Activated naive CD8-positive, alpha-beta T cell treated with anti-CD3 and anti-CD28 coated beads for 36 hours (primary cell): ENCODE data around the gene CTR9. TPM values are rescaled to one million over a fixed set of nuclear protein-coding genes. Genes with fewer than 3 reads are reported as not detected.

Source experiments
- DNase-seq: peaks from one replicate; pipeline ENCODE4 v3.0.0; 2021
- H3K27ac Mint-ChIP-seq: one replicate; pipeline ENCODE4 v1.8.0; 2022; ENCODE audit warnings: mild to moderate bottlenecking, moderate library complexity, mixed read lengths
- H3K27me3 Mint-ChIP-seq: one replicate; pipeline ENCODE4 v1.8.0; 2022; ENCODE audit warnings: mild to moderate bottlenecking, mixed read lengths
- H3K36me3 Mint-ChIP-seq: one replicate; pipeline ENCODE4 v1.8.0; 2021; ENCODE audit warnings: mild to moderate bottlenecking, mixed read lengths
- H3K4me1 Mint-ChIP-seq: one replicate; pipeline ENCODE4 v1.8.0; 2021; ENCODE audit warnings: mixed read lengths
- H3K4me3 Mint-ChIP-seq: one replicate; pipeline ENCODE4 v1.8.0; 2022; ENCODE audit warnings: mild to moderate bottlenecking, moderate library complexity, mixed read lengths
- H3K9me3 Mint-ChIP-seq: one replicate; pipeline ENCODE4 v1.8.0; 2022; ENCODE audit warnings: mixed read lengths
- total RNA-seq, 2 experiments: library from RNA; stranded (reverse); gene quantifications; one replicate each; pipeline ENCODE4 v1.2.3, GENCODE V29; 2021

Gene CTR9
- total RNA-seq, 2 experiments from 2014 or later: 50.6 TPM

- Mint-ChIP-seq H3K27me3 (peaks cover 33% of the 10 kb centered on the region), H3K9me3 (peaks cover 10% of the 10 kb centered on the region), H3K27ac (no peak overlapping the region), H3K36me3 (no peaks in the 10 kb centered on the region), H3K4me3 (no peak overlapping the region), H3K4me1 (peaks cover 28% of the 10 kb centered on the region)
- DNase-seq: no peak
Observed at GRCh38 chr11:10728789-10729472, 22.1 kb upstream of the CTR9 start.

- no peaks in the 10 kb centered on the region for H3K36me3 Mint-ChIP-seq
- DNase-seq: no peak
- H3K4me1 Mint-ChIP-seq: peaks cover 20% of the 10 kb centered on the region
- peaks cover 10% of the 10 kb centered on the region for H3K9me3 Mint-ChIP-seq
- H3K27me3 Mint-ChIP-seq: peaks cover 29% of the 10 kb centered on the region
- no peak overlapping the region for H3K27ac Mint-ChIP-seq
- H3K4me3 Mint-ChIP-seq: no peak overlapping the region
Observed at GRCh38 chr11:10730151-10730550, 20.9 kb upstream of the CTR9 start.

DNA sequence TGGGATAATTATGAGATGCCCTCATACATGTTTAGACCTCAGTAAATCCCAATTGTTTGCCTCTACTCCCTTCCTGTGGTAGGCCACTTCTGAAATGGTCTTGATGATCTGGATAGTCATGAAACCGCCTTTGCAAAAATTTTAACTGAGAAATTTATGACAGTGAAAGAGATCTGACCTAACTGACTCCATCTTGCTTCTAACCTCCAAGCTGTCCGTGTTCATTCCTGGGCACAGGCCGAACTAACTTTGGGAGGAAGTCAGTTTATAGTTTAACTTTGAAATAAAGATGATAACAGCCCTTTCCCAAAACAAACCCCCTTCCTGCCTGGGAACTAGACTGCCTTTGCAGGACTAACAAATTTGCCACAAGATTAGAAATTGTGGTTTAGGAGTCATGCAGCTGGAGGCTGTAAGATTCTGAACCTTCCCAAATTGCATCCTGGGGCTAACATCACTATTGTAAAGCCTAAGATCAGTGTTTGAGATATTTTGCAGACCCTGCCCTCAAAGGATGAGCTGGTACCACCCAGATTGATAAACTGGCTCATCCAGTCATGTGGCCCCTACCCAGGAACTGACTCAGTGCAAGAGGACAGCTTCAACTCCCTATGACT lies 19.9 kb upstream of the CTR9 start:
- peaks cover 29% of the 10 kb centered on the region for H3K27me3 Mint-ChIP-seq
- H3K4me1 Mint-ChIP-seq: peaks cover 17% of the 10 kb centered on the region
- H3K9me3 Mint-ChIP-seq: peaks cover under 1% of the 10 kb centered on the region
- H3K4me3 Mint-ChIP-seq: no peak overlapping the region
- no peak for DNase-seq
- H3K36me3 Mint-ChIP-seq: no peaks in the 10 kb centered on the region
- H3K27ac Mint-ChIP-seq: no peak overlapping the region

DNA sequence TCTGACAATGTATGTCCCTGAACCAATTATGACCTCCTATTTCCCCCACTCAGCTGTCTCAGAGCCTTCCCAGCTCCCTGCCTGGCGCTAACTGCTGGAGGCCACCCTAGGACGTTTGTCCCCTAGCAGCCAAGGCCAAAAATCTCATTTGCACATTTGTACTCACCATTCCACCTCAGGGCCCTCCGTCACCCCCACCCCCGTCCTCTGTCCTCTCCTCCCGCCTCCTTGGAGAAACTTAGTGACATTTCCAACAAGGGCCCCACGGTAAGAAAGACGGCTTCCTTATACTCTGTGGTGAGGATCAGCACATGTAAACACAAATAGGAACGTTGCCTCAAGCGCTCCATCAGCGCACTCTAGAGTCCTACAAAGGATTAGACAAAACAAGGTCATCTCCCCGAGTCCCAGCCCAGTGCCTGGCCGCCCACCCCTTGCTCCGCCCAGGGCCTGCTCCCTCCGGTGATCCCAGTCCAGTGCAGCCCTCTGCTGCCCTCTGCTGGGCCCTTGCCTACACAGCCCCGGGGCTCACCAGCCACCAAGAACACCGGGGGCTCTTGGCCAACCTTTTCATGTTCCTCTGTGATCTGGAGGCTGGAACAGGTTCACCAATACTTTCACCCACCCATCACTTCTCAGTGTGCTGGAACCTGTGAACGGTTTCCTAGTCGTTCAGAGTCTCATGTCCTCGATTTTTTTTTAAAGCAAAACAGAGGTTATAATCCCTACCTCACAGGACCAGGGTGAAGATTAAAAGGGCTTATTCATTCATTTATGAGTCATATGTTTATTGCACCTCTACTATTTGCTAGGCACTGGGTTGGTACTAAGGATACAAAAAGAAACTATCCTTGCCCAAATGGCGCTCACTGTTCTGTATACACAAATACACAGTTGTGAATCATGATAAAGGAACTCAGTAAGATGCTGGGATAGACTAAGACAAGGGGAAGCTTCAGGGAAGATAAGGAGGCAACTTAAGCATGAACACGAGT lies 15.3 kb upstream of the CTR9 start:
- Mint-ChIP-seq H3K36me3 (no peaks in the 10 kb centered on the region), H3K9me3 (no peaks in the 10 kb centered on the region), H3K4me1 (peaks cover 9% of the 10 kb centered on the region), H3K27ac (no peak overlapping the region), H3K4me3 (peak overlapping the region; percentile 47), H3K27me3 (peaks cover 8% of the 10 kb centered on the region)
- DNase-seq: peak; percentile 90

GRCh38 chr11:10742460-10743208 lies 8.4 kb upstream of the CTR9 start:
- H3K4me3 Mint-ChIP-seq: no peak overlapping the region
- H3K27me3 Mint-ChIP-seq: no peaks in the 10 kb centered on the region
- no peaks in the 10 kb centered on the region for H3K36me3 Mint-ChIP-seq
- H3K9me3 Mint-ChIP-seq: no peaks in the 10 kb centered on the region
- DNase-seq: no peak
- no peak overlapping the region for H3K27ac Mint-ChIP-seq
- peaks cover 28% of the 10 kb centered on the region for H3K4me1 Mint-ChIP-seq

DNA sequence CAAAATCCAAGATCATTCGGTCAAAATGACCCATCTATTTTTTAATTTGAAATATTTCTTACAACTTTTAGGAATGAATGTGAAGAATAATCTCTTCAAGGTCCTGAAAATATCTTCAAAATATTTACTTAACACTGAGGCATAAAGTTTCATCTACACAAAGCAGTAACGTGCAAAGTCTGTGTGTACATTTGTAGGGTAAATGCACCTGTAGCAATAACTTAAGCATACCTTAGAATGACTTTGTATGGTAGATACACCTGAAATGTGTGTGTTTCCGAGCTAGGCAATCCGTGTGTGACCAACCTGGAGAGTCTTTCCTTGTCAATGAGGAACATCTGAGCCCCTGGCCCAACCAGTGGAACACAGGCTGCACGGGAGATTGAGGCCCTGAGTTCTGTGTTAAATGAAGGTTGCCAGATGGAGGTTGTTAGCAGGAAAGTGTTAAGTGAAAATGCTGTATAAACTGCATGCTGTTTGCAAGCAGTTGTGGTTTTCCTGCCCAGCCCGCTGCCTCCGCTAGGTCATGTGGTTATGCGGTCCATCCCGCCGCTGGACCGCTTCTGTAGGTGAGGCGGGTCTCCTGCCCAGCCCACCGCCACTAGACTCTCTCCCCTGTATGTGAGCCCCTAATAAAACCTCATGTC lies 7.6 kb upstream of the CTR9 start:
- H3K4me1 Mint-ChIP-seq: peaks cover 30% of the 10 kb centered on the region
- peak overlapping the region; percentile 9 for H3K27ac Mint-ChIP-seq
- H3K27me3 Mint-ChIP-seq: no peaks in the 10 kb centered on the region
- no peaks in the 10 kb centered on the region for H3K36me3 Mint-ChIP-seq
- H3K4me3 Mint-ChIP-seq: peak overlapping the region; percentile 38
- no peaks in the 10 kb centered on the region for H3K9me3 Mint-ChIP-seq
- no peak for DNase-seq

DNA sequence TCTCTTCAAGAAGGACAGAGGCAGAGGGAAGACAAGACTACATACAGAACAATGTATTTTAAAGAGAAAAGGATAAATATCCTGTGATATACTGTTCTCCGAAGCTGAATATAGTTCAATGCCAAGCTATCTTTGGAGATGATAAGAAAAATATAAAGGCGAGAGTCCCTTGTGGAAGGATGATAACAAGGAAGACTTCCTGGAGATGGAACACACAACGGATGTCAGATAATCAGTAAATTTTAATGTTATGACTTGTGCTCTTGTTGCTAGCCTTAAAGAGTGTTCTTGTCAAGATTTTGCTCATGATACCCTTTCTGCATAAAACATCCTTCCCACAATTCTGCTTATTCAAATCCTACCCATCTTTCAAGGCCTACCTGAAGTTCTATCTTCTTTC lies 6.8 kb upstream of the CTR9 start:
- H3K4me3 Mint-ChIP-seq: no peak overlapping the region

DNA sequence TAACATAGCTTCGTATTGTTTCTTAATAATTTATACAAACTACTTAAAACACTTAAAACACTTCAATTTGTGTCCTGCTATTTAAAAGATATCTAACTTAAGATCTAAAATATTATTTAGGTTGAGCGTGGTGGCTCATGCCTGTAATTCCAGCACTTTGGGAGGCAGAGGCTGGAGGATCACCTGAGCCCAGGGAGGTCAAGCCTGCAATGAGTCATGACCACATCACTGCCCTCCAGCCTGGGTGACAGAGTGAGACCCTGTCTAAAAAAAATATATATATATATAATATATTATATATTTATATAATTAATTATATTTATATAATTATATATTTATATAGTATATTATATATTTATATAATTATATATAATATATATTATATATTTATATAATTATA lies 4.2 kb upstream of the CTR9 start:
- no peak overlapping the region for H3K4me3 Mint-ChIP-seq
- peaks cover 38% of the 10 kb centered on the region for H3K4me1 Mint-ChIP-seq
- no peak overlapping the region for H3K27ac Mint-ChIP-seq
- no peaks in the 10 kb centered on the region for H3K9me3 Mint-ChIP-seq
- no peaks in the 10 kb centered on the region for H3K36me3 Mint-ChIP-seq
- DNase-seq: no peak
- no peaks in the 10 kb centered on the region for H3K27me3 Mint-ChIP-seq

More for the DNA sequence above, 6.8 kb upstream of the CTR9 start:
- Mint-ChIP-seq H3K36me3 (no peaks in the 10 kb centered on the region), H3K27ac (no peak overlapping the region), H3K4me1 (peaks cover 34% of the 10 kb centered on the region), H3K27me3 (no peaks in the 10 kb centered on the region), H3K9me3 (no peaks in the 10 kb centered on the region)
- DNase-seq: no peak

DNA sequence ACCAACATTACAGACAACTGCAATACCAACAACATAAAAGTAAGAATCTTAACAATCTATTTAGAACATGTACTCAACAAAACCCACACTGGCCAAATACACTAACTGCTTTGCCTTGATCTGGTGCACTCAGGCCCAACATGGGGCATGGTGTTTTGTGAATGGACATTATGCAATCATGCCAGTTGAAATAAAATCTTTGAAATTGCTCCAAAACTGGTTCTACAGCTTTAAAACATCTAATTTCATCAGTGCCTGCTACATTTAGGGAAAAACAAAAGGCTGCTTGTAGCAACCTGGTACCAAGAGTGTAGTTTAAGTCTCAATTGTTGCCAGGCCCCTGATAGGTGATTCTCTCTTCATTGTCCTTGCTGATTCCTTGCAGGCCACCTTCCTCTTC lies 3.3 kb upstream of the CTR9 start:
- no peak for DNase-seq
- Mint-ChIP-seq H3K27me3 (no peaks in the 10 kb centered on the region), H3K36me3 (peaks cover 1% of the 10 kb centered on the region), H3K27ac (no peak overlapping the region), H3K4me1 (peaks cover 36% of the 10 kb centered on the region), H3K9me3 (no peaks in the 10 kb centered on the region), H3K4me3 (no peak overlapping the region)

- DNase-seq: no peak
- Mint-ChIP-seq H3K27ac (no peak overlapping the region), H3K4me3 (peak overlapping the region; percentile 46), H3K9me3 (no peaks in the 10 kb centered on the region), H3K4me1 (peaks cover 30% of the 10 kb centered on the region), H3K27me3 (no peaks in the 10 kb centered on the region), H3K36me3 (peaks cover 1% of the 10 kb centered on the region)
Observed at GRCh38 chr11:10749476-10749875, 1.6 kb upstream of the CTR9 start.

DNA sequence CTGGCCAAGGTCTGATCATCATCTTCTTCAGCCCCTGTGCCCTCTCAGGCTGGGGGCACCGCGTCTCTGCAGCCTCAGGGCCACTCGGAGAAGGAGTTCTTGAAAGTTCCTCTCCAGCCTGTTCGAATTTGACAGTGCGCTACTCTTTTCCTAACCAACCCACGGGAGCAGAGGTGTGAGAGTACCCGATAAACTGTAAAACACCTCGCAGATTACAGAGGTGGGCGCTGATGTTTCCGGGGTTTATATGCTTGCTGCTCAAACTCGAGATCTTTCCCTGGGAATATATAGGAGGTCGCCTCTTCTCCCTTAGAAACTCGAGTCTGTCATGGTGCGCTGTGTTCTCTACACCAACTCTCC lies 515 bp downstream of the CTR9 start:
- Mint-ChIP-seq H3K9me3 (no peaks in the 10 kb centered on the region), H3K4me3 (peak overlapping the region; percentile 95), H3K27me3 (no peaks in the 10 kb centered on the region), H3K4me1 (peaks cover 26% of the 10 kb centered on the region), H3K27ac (peak overlapping the region; percentile 90), H3K36me3 (peaks cover 9% of the 10 kb centered on the region)
- no peak for DNase-seq

- Mint-ChIP-seq H3K9me3 (no peaks in the 10 kb centered on the region), H3K27me3 (no peaks in the 10 kb centered on the region), H3K36me3 (peaks cover 11% of the 10 kb centered on the region), H3K4me1 (peaks cover 26% of the 10 kb centered on the region), H3K27ac (peak overlapping the region; percentile 90), H3K4me3 (peak overlapping the region; percentile 95)
- DNase-seq: no peak
Observed at GRCh38 chr11:10752061-10752460, 1.0 kb downstream of the CTR9 start.

DNA sequence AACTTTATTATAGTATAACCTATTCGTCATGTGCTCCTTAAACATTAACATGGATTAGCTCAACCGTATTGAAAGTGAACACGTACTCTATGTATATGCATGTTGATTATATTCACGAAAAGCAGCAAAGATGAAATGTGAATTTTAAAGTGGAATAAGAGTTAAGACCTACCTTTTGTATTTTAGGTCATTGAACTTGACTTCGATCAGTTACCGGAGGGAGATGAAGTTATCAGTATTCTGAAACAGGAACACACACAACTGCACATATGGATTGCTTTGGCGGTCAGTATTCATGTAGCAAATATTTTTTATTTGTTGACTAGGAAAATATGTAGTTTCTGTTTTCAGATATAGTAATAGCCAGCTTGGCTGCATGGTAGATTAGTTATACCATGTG lies 1.4 kb downstream of the CTR9 start:
- Mint-ChIP-seq H3K4me1 (peaks cover 26% of the 10 kb centered on the region), H3K9me3 (no peaks in the 10 kb centered on the region), H3K36me3 (peaks cover 14% of the 10 kb centered on the region), H3K4me3 (peak overlapping the region; percentile 95), H3K27me3 (no peaks in the 10 kb centered on the region), H3K27ac (no peak overlapping the region)
- no peak for DNase-seq

GRCh38 chr11:10758957-10759356 lies 7.9 kb downstream of the CTR9 start:
- H3K4me1 Mint-ChIP-seq: peaks cover 5% of the 10 kb centered on the region
- no peak overlapping the region for H3K4me3 Mint-ChIP-seq
- H3K27ac Mint-ChIP-seq: no peak overlapping the region
- DNase-seq: no peak
- no peaks in the 10 kb centered on the region for H3K9me3 Mint-ChIP-seq
- peaks cover 15% of the 10 kb centered on the region for H3K36me3 Mint-ChIP-seq
- H3K27me3 Mint-ChIP-seq: no peaks in the 10 kb centered on the region
